ENCODE measurements around the gene LYPD5. TPM values are rescaled to one million over a fixed set of nuclear protein-coding genes. Genes with fewer than 3 reads are reported as not detected.
"Not testable (repeated sequence)": the region's sequence is repeated elsewhere in the genome, so short reads cannot be mapped to it uniquely, and the experiment has no call there.

LYPD5 gene
- 2.0 TPM for total RNA-seq

- DNase-seq (ENCODE audit: low spot score in 2 of 2) (no peak), FAIRE-seq (no peak)
Measured at GRCh38 chr19:43802216-43802951, at the start of gene LYPD5. Gene LYPD5, minus strand, starts transcription at chr19:43802447. Its CDS starts 67 bp downstream, at chr19:43802380.

GRCh38 chr19:43848821-43849220 lies 46.6 kb upstream of the LYPD5 start:
- FAIRE-seq (no peak), DNase-seq (ENCODE audit: low spot score in 2 of 2) (no peak)

GRCh38 chr19:43847884-43848283 lies 45.6 kb upstream of the LYPD5 start:
- DNase-seq (ENCODE audit: low spot score in 2 of 2) (no peak), FAIRE-seq (no peak)

GRCh38 chr19:43847246-43847645 lies 45.0 kb upstream of the LYPD5 start:
- no peak for FAIRE-seq
- DNase-seq (ENCODE audit: low spot score in 2 of 2): no peak

GRCh38 chr19:43842007-43842406 lies 39.8 kb upstream of the LYPD5 start:
- FAIRE-seq (no peak), DNase-seq (ENCODE audit: low spot score in 2 of 2) (no peak)

- DNase-seq (ENCODE audit: low spot score in 2 of 2) (no peak), FAIRE-seq (no peak)
Measured at GRCh38 chr19:43839139-43839538, 36.9 kb upstream of the LYPD5 start.

- DNase-seq (ENCODE audit: low spot score in 2 of 2): peak; percentile 73 to 86
Measured at GRCh38 chr19:43826787-43827754, 24.8 kb upstream of the LYPD5 start, which contains the start of gene ZNF283. Gene ZNF283, plus strand, starts transcription at chr19:43827321. Its CDS starts 6,184 bp downstream, at chr19:43833505.

GRCh38 chr19:43824572-43824971 lies 22.3 kb upstream of the LYPD5 start:
- not testable (repeated sequence) for FAIRE-seq

More at GRCh38 chr19:43826787-43827754, 24.8 kb upstream of the LYPD5 start, which contains the start of gene ZNF283:
- no peak for FAIRE-seq

GRCh38 chr19:43823856-43824255 lies 21.6 kb upstream of the LYPD5 start:
- not testable (repeated sequence) for DNase-seq (ENCODE audit: low spot score in 2 of 2); FAIRE-seq

More at GRCh38 chr19:43824572-43824971, 22.3 kb upstream of the LYPD5 start:
- not testable (repeated sequence) for DNase-seq (ENCODE audit: low spot score in 2 of 2)

GRCh38 chr19:43820884-43821215 lies 18.6 kb upstream of the LYPD5 start:
- DNase-seq (ENCODE audit: low spot score in 2 of 2): no peak

GRCh38 chr19:43820098-43820883 lies 18.0 kb upstream of the LYPD5 start:
- FAIRE-seq: no peak
- DNase-seq (ENCODE audit: low spot score in 2 of 2): peak; percentile 28 to 56

More at GRCh38 chr19:43820884-43821215, 18.6 kb upstream of the LYPD5 start:
- no peak for FAIRE-seq

GRCh38 chr19:43818500-43818899 lies 16.3 kb upstream of the LYPD5 start:
- FAIRE-seq (no peak), DNase-seq (ENCODE audit: low spot score in 2 of 2) (no peak)

GRCh38 chr19:43817454-43817853 lies 15.2 kb upstream of the LYPD5 start:
- FAIRE-seq; DNase-seq (ENCODE audit: low spot score in 2 of 2): not testable (repeated sequence)

- DNase-seq (ENCODE audit: low spot score in 2 of 2): no peak
- no peak for FAIRE-seq
Measured at GRCh38 chr19:43814663-43815352, 12.6 kb upstream of the LYPD5 start.

- DNase-seq (ENCODE audit: low spot score in 2 of 2) (no peak), FAIRE-seq (no peak)
Measured at GRCh38 chr19:43812688-43813087, 10.4 kb upstream of the LYPD5 start.

- DNase-seq (ENCODE audit: low spot score in 2 of 2) (no peak), FAIRE-seq (no peak)
Measured at GRCh38 chr19:43812259-43812658, 10.0 kb upstream of the LYPD5 start.

GRCh38 chr19:43811837-43812236 lies 9.6 kb upstream of the LYPD5 start:
- no peak for FAIRE-seq

GRCh38 chr19:43809762-43810696 lies 7.8 kb upstream of the LYPD5 start:
- DNase-seq (ENCODE audit: low spot score in 2 of 2) (no peak), FAIRE-seq (peak; percentile 86)

More at GRCh38 chr19:43811837-43812236, 9.6 kb upstream of the LYPD5 start:
- DNase-seq (ENCODE audit: low spot score in 2 of 2): no peak
